Measurements from ENCODE around the gene IP6K1. TPM values are rescaled to one million over a fixed set of nuclear protein-coding genes. Genes with fewer than 3 reads are reported as not detected.

IP6K1 gene
- total RNA-seq, 1 donor from 2014 or later = 56.4 TPM

- DNase-seq (ENCODE audit: low spot score) = peak; percentile 71
- Mint-ChIP-seq H3K27ac (ENCODE audit: unreplicated experiment) (peak overlapping the region; percentile 74), H3K4me1 (ENCODE audit: unreplicated experiment) (peaks cover 26% of the 10 kb centered on the region), H3K4me3 (ENCODE audit: unreplicated experiment) (no peak overlapping the region), H3K27me3 (ENCODE audit: unreplicated experiment) (peaks cover 9% of the 10 kb centered on the region), H3K36me3 (ENCODE audit: low read depth, unreplicated experiment) (peaks cover 7% of the 10 kb centered on the region), H3K9me3 (ENCODE audit: unreplicated experiment) (no peaks in the 10 kb centered on the region)
- TF ChIP-seq CTCF (IDR thresholded peaks at IDR 0.05; ENCODE audit: unreplicated experiment) = peak; percentile 79
These were observed 82.9 kb downstream of the IP6K1 start for GRCh38 chr3:49703443-49703927.

- H3K4me3 Mint-ChIP-seq (ENCODE audit: unreplicated experiment) = no peak overlapping the region
- TF ChIP-seq CTCF (IDR thresholded peaks at IDR 0.05; ENCODE audit: unreplicated experiment) = no peak
- H3K27ac Mint-ChIP-seq (ENCODE audit: unreplicated experiment) = no peak overlapping the region
These were observed 83.7 kb downstream of the IP6K1 start for GRCh38 chr3:49702672-49703071.

GRCh38 chr3:49701388-49702077 lies 84.8 kb downstream of the IP6K1 start:
- Mint-ChIP-seq H3K36me3 (ENCODE audit: low read depth, unreplicated experiment) (no peaks in the 10 kb centered on the region), H3K27ac (ENCODE audit: unreplicated experiment) (no peak overlapping the region), H3K27me3 (ENCODE audit: unreplicated experiment) (peaks cover 12% of the 10 kb centered on the region), H3K4me3 (ENCODE audit: unreplicated experiment) (peak overlapping the region; percentile 31), H3K9me3 (ENCODE audit: unreplicated experiment) (no peaks in the 10 kb centered on the region), H3K4me1 (ENCODE audit: unreplicated experiment) (peaks cover 11% of the 10 kb centered on the region)
- DNase-seq (ENCODE audit: low spot score) = peak; percentile 57
- peak; percentile 46 for TF ChIP-seq CTCF (IDR thresholded peaks at IDR 0.05; ENCODE audit: unreplicated experiment)

More at GRCh38 chr3:49702672-49703071, 83.7 kb downstream of the IP6K1 start:
- Mint-ChIP-seq H3K27me3 (ENCODE audit: unreplicated experiment) (peaks cover 9% of the 10 kb centered on the region), H3K36me3 (ENCODE audit: low read depth, unreplicated experiment) (peaks cover 7% of the 10 kb centered on the region), H3K4me1 (ENCODE audit: unreplicated experiment) (peaks cover 21% of the 10 kb centered on the region), H3K9me3 (ENCODE audit: unreplicated experiment) (no peaks in the 10 kb centered on the region)
- no peak for DNase-seq (ENCODE audit: low spot score)

GRCh38 chr3:49700453-49701128 lies 85.8 kb downstream of the IP6K1 start:
- H3K4me1 Mint-ChIP-seq (ENCODE audit: unreplicated experiment) = peaks cover 11% of the 10 kb centered on the region
- no peak overlapping the region for H3K27ac Mint-ChIP-seq (ENCODE audit: unreplicated experiment)
- no peak for TF ChIP-seq CTCF (IDR thresholded peaks at IDR 0.05; ENCODE audit: unreplicated experiment)
- no peaks in the 10 kb centered on the region for H3K9me3 Mint-ChIP-seq (ENCODE audit: unreplicated experiment)
- peaks cover 14% of the 10 kb centered on the region for H3K27me3 Mint-ChIP-seq (ENCODE audit: unreplicated experiment)
- H3K4me3 Mint-ChIP-seq (ENCODE audit: unreplicated experiment) = no peak overlapping the region
- no peak for DNase-seq (ENCODE audit: low spot score)
- H3K36me3 Mint-ChIP-seq (ENCODE audit: low read depth, unreplicated experiment) = no peaks in the 10 kb centered on the region

GRCh38 chr3:49700014-49700413 lies 86.3 kb downstream of the IP6K1 start:
- peaks cover 14% of the 10 kb centered on the region for H3K27me3 Mint-ChIP-seq (ENCODE audit: unreplicated experiment)
- no peak for DNase-seq (ENCODE audit: low spot score)
- no peak overlapping the region for H3K4me3 Mint-ChIP-seq (ENCODE audit: unreplicated experiment)
- H3K36me3 Mint-ChIP-seq (ENCODE audit: low read depth, unreplicated experiment) = no peaks in the 10 kb centered on the region
- no peak overlapping the region for H3K27ac Mint-ChIP-seq (ENCODE audit: unreplicated experiment)
- H3K9me3 Mint-ChIP-seq (ENCODE audit: unreplicated experiment) = no peaks in the 10 kb centered on the region
- no peak for TF ChIP-seq CTCF (IDR thresholded peaks at IDR 0.05; ENCODE audit: unreplicated experiment)
- peaks cover 11% of the 10 kb centered on the region for H3K4me1 Mint-ChIP-seq (ENCODE audit: unreplicated experiment)
